Spinal cord (tissue), 10 donors: ENCODE measurements around the gene COL17A1. TPM values are rescaled to one million over a fixed set of nuclear protein-coding genes. Genes with fewer than 3 reads are reported as not detected.

Experiments
- DNase-seq, 6 donors: peaks; one replicate each; pipeline versions ENCODE4 v3.0.0 to v3.0.0-alpha.2; 2013 to 2015; ENCODE audit warnings: low spot score in 6 of 6, low read depth in 4 of 6
- H3K27ac ChIP-seq: one replicate; pipeline ENCODE4 v1.5.1; 2013; ENCODE audit warnings: low read depth, low read length, control low read depth
- H3K27me3 ChIP-seq: one replicate; pipeline ENCODE4 v1.6.1; 2013; ENCODE audit warnings: low read length; ENCODE audit not compliant: control insufficient read depth, insufficient read depth
- H3K36me3 ChIP-seq: one replicate; pipeline ENCODE4 v1.6.1; 2013; ENCODE audit warnings: low read length; ENCODE audit not compliant: control insufficient read depth, insufficient read depth
- H3K4me1 ChIP-seq: one replicate; pipeline ENCODE4 v1.6.1; 2013; ENCODE audit warnings: low read length; ENCODE audit not compliant: control insufficient read depth, insufficient read depth
- H3K4me3 ChIP-seq: one replicate; pipeline ENCODE4 v1.5.1; 2013; ENCODE audit warnings: low read depth, low read length, control low read depth
- H3K9me3 ChIP-seq: one replicate; pipeline ENCODE4 v1.6.1; 2013; ENCODE audit warnings: low read length; ENCODE audit not compliant: control insufficient read depth, insufficient read depth
- WGBS: methylation state at CpG from one replicate; pipeline ENCODE4 v1.1.5; 2013; ENCODE audit warnings: missing lambda C conversion rate; ENCODE audit not compliant: insufficient coverage; 5-methylcytosine and 5-hydroxymethylcytosine counted together
- polyA plus RNA-seq, 2 donors: library from polyadenylated mRNA; unstranded; fragments of 120-200 nt; gene quantifications; one replicate each; pipeline ENCODE4 v1.2.1, GENCODE V29; 2013; ENCODE audit not compliant: insufficient read length in 2 of 2
- total RNA-seq, 2 donors: library from RNA; depleted of rRNA in 1 of 2; stranded (reverse); fragments of 120-200 nt in 1 of 2; fragments of >200 nt in 1 of 2; gene quantifications; one replicate each; pipeline versions ENCODE4 v1.2.3 to v1.2.4, GENCODE V29; 2013 to 2014
- donor health status: healthy.

Gene COL17A1
- total and polyA plus RNA-seq, 4 donors: 0.35 to 1.7 (median 0.54) TPM

DNA sequence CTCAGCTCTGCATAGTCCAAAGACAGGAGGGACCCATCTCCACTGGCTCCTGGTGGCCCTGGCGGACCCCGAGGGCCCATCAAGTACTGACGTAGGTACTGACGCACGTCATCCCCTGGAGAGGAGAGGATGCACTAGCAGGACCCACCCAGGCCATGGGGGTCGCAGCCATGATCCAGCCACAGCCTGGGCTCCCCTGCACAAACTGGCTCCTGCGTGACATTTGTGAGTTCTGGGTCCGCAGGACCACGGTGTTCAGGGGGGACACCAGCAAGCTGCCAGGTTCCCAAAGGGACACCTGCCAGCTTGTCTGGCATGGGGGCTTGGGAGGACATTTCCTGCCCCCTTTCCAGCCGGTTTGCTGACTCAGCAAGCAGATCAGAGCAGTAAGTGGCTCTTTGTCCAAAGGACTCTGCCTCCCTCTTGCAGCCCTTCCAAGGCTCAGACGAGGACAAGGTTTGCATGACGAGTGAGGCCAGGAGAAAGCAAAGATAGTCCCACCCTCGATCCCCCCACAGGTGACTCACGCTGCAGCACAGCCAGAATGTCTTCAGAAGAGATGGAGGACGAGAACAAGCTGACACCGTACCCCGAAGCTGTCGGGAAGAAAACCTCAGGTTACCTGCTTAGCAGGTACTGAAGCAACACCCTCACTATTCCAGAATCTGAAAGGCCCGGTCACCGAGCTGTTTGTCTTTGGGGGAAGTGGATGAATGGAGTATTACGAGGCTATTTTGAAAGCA lies 49.0 kb downstream of the COL17A1 start:
- H3K27ac ChIP-seq: no peak overlapping the region
- H3K4me1 ChIP-seq: peaks cover 10% of the 10 kb centered on the region
- H3K27me3 ChIP-seq: no peaks in the 10 kb centered on the region
- no peaks in the 10 kb centered on the region for H3K9me3 ChIP-seq
- peaks cover 3% of the 10 kb centered on the region for H3K36me3 ChIP-seq
- WGBS: 84% methylated on average over 19 of the region's 21 CpGs
- no peak overlapping the region for H3K4me3 ChIP-seq
- no peak for DNase-seq

- 89% methylated on average over 3 of the region's 3 CpGs for WGBS
- H3K4me1 ChIP-seq: peaks cover 10% of the 10 kb centered on the region
- no peak overlapping the region for H3K4me3 ChIP-seq
- H3K9me3 ChIP-seq: no peaks in the 10 kb centered on the region
- H3K27me3 ChIP-seq: no peaks in the 10 kb centered on the region
- H3K27ac ChIP-seq: no peak overlapping the region
- no peak for DNase-seq
- H3K36me3 ChIP-seq: peaks cover 3% of the 10 kb centered on the region
Measured at GRCh38 chr10:104036069-104036384, 49.7 kb downstream of the COL17A1 start.

- H3K9me3 ChIP-seq: no peaks in the 10 kb centered on the region
- H3K4me3 ChIP-seq: no peak overlapping the region
- no peak for DNase-seq
- H3K27ac ChIP-seq: no peak overlapping the region
- no peaks in the 10 kb centered on the region for H3K27me3 ChIP-seq
- 92% methylated on average over 17 of the region's 18 CpGs for WGBS
- peaks cover 3% of the 10 kb centered on the region for H3K36me3 ChIP-seq
- peaks cover 10% of the 10 kb centered on the region for H3K4me1 ChIP-seq
Measured at GRCh38 chr10:104035194-104036068, 50.2 kb downstream of the COL17A1 start.

DNA sequence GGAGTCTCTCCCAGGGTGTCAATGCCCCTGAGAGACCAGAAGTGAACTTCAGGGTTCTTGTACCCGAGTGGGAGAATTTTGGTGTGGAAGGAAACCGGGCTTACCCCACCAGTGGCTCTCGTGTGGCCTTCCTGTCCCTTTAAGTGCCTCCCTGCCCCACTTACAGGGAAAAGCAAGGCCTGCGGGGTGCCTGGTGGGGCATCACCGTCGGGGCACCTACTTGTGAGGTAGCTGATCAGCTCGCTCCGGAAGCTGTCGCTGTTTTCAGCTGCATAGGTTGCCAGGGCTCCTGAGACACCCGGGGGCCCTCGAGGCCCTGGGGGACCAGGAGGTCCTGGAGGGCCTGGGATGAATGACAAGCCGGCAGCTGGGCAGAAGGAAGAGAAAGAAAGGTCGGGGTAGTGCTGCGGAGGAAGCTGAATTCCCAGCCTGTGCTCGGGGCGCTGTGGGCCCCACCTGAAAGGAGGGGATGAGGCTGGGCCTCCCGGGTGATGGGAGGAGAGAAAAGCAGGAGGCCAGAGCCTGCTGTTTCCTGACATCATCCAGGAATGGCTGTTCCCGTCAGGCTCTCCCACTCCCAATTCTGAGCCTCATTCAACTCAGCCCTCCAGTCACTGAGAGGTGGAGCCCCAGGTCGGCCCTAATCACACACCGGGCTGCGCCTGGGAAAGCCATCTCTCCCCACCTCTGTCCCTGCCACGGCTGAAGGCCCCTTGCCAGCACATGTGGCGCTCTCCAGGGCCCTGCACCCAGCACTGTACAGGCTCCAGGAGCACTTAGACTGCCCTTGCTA lies 51.1 kb downstream of the COL17A1 start:
- Histone ChIP-seq H3K9me3 (no peaks in the 10 kb centered on the region), H3K4me3 (no peak overlapping the region), H3K27me3 (no peaks in the 10 kb centered on the region), H3K4me1 (peaks cover 10% of the 10 kb centered on the region), H3K36me3 (peaks cover 3% of the 10 kb centered on the region), H3K27ac (no peak overlapping the region)
- DNase-seq: no peak
- 62% methylated on average over 23 of the region's 23 CpGs for WGBS

GRCh38 chr10:104033966-104034365 lies 51.7 kb downstream of the COL17A1 start:
- peaks cover 3% of the 10 kb centered on the region for H3K36me3 ChIP-seq
- peaks cover 10% of the 10 kb centered on the region for H3K4me1 ChIP-seq
- no peaks in the 10 kb centered on the region for H3K27me3 ChIP-seq
- no peak overlapping the region for H3K4me3 ChIP-seq
- no peaks in the 10 kb centered on the region for H3K9me3 ChIP-seq
- DNase-seq: no peak
- no peak overlapping the region for H3K27ac ChIP-seq
- 81% methylated on average over 11 of the region's 11 CpGs for WGBS

DNA sequence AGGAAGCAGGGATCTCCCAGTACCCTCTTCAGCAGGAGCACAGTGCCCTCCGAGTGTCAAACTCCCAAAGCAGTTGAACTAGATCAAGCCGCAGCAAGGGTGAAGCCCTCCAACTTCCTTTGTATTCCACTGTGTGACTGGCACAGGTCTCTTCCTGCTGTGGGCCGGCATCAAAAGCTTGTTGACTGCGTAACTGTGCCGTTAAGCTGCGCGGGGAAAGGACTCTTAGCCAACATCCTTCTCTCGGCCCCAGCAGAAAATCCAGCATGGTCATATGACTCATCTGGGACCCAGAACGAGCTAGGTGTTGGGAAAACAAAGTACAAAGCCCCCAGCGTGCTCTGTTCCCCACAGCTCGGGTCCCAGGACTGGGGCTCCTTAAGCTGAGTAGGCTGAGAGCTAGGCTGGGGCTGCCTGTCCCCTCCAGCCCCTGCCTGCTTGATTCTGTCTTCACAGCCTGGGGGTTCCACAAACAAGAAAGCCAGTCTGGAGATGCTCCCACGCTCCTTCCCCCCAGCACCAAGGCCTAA lies 52.2 kb downstream of the COL17A1 start:
- H3K9me3 ChIP-seq: no peaks in the 10 kb centered on the region
- H3K4me3 ChIP-seq: no peak overlapping the region
- H3K4me1 ChIP-seq: peaks cover 10% of the 10 kb centered on the region
- H3K27ac ChIP-seq: no peak overlapping the region
- H3K27me3 ChIP-seq: no peaks in the 10 kb centered on the region
- 69% methylated on average over 11 of the region's 12 CpGs for WGBS
- peaks cover 3% of the 10 kb centered on the region for H3K36me3 ChIP-seq
- no peak for DNase-seq

DNA sequence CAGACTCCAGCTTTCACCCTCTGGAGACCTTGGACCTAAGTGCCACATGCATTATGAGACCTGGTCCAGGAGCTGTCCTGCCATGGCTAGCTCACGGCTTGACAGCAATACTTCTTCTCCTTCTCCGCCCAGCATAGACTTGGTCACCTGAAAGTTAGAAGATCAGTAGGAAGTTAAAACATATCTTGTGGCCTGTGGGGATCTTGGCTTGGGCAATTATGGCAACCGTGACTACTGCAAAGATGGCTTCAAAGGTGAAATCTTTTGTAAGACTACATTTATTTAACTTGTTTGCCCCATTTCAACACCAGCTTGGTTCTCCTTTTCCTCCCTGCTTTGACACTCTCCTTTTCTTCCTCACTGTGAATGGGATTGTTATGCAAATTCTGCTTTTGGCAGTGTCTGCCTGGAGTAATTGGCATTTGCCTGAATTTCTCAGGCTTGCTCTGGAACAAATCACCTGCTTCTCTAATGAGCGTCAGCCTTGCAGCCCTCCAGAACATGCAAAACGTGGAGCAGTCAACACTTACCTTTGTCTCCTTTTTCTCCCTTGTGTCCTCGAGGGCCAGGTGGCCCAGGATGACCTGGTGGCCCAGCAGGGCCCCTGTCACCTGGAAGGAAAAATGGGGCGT lies 53.4 kb downstream of the COL17A1 start:
- WGBS: 48% methylated on average over 4 of the region's 7 CpGs
- H3K27me3 ChIP-seq: no peaks in the 10 kb centered on the region
- no peak overlapping the region for H3K27ac ChIP-seq
- H3K4me1 ChIP-seq: peaks cover 10% of the 10 kb centered on the region
- no peaks in the 10 kb centered on the region for H3K9me3 ChIP-seq
- DNase-seq: peak in 3 of 6 donors; percentile 14 to 75 (median 53)
- H3K4me3 ChIP-seq: no peak overlapping the region
- peaks cover 3% of the 10 kb centered on the region for H3K36me3 ChIP-seq

DNA sequence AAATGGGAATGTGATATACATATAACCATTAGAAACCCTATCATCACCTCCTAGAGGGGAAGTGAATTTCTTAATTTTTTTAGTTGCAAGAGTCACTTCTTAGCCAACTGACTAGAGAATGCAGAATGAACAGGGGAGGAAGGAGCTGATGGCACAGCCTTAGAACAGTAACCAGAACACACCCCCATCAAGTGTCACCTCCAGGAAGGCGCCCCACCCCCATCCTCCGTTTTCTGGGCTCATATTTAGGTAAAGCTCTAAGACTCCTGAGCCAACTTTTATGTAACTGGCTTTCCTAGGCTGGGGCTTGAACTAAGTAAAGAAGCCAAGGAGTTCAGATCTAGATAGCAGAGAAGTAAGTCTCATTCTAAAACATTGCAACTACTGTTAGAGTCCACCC lies 54.0 kb downstream of the COL17A1 start:
- WGBS: no CpG with 5 or more reads among the region's 2 CpGs
- Histone ChIP-seq H3K36me3 (peaks cover 3% of the 10 kb centered on the region), H3K27ac (no peak overlapping the region), H3K4me3 (no peak overlapping the region), H3K4me1 (peaks cover 9% of the 10 kb centered on the region), H3K9me3 (no peaks in the 10 kb centered on the region), H3K27me3 (no peaks in the 10 kb centered on the region)
- no peak for DNase-seq

DNA sequence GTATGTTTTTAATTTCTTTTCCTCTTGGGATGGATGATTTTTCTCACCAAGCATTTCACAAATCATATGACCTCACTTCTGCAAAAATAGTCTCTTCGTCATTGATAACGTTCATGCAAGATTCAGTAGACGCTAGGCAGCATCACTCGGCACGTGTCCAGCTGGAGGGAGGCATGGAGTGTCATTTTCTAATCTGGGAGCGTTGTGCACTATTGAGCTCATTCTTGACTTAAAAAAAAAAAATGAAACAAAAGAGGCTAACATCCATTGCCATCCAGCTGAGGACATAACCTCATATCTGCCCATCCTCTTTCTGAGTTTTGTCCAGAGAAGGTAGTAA lies 56.2 kb downstream of the COL17A1 start:
- Histone ChIP-seq H3K27me3 (no peaks in the 10 kb centered on the region), H3K36me3 (no peaks in the 10 kb centered on the region), H3K4me3 (no peak overlapping the region), H3K27ac (no peak overlapping the region), H3K9me3 (no peaks in the 10 kb centered on the region), H3K4me1 (peaks cover 8% of the 10 kb centered on the region)
- no peak for DNase-seq
- 69% methylated on average over 3 of the region's 6 CpGs for WGBS
